Measurements from ENCODE around the gene TRMT2A.

The TRMT2A gene

DNA sequence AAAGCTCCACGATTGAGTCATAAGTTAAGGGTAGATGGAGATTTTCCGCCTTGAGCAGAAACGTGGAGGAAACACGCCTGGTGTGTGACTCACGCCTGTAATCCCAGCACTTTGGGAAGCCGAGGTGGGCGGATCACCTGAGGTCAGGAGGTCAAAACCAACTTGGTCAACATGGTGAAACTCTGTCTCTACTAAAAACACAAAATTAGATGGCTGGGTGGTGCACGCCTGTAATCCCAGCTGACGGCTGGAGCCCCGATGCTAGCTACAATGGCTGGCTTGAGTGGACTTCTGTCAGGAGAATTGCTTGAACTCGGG, 54.3 kb downstream of the TRMT2A start:
- Histone ChIP-seq H3K4me3 (IDR thresholded peaks at IDR 0.05; ENCODE audit: insufficient read depth, low read depth, low read length) (no peak overlapping the region), H3K36me3 (ENCODE audit: insufficient read depth) (no peaks in the 10 kb centered on the region), H3K79me2 (ENCODE audit: insufficient read depth, low read depth) (no peaks in the 10 kb centered on the region), H3K9ac (no peak overlapping the region), H3K4me1 (ENCODE audit: low read depth, poor library complexity, severe bottlenecking) (no peaks in the 10 kb centered on the region), H3K27ac (no peak overlapping the region), H3K27me3 (ENCODE audit: insufficient read depth, low read depth) (no peaks in the 10 kb centered on the region), H2AFZ (ENCODE audit: low read depth) (no peak overlapping the region), H4K20me1 (ENCODE audit: insufficient read depth) (no peaks in the 10 kb centered on the region), H3K4me2 (no peak overlapping the region)
- TF ChIP-seq, protein P1, sequence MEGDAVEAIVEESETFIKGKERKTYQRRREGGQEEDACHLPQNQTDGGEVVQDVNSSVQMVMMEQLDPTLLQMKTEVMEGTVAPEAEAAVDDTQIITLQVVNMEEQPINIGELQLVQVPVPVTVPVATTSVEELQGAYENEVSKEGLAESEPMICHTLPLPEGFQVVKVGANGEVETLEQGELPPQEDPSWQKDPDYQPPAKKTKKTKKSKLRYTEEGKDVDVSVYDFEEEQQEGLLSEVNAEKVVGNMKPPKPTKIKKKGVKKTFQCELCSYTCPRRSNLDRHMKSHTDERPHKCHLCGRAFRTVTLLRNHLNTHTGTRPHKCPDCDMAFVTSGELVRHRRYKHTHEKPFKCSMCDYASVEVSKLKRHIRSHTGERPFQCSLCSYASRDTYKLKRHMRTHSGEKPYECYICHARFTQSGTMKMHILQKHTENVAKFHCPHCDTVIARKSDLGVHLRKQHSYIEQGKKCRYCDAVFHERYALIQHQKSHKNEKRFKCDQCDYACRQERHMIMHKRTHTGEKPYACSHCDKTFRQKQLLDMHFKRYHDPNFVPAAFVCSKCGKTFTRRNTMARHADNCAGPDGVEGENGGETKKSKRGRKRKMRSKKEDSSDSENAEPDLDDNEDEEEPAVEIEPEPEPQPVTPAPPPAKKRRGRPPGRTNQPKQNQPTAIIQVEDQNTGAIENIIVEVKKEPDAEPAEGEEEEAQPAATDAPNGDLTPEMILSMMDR (conservative IDR thresholded peaks at IDR 0.05; ENCODE audit: low read depth, low read length): no peak

GRCh38 chr22:20062043-20062765, 54.8 kb downstream of the TRMT2A start:
- TF ChIP-seq, protein P1 (conservative IDR thresholded peaks at IDR 0.05; ENCODE audit: low read depth, low read length): no peak
- H3K27ac ChIP-seq: no peak overlapping the region
- H3K4me2 ChIP-seq: no peak overlapping the region
- no peak overlapping the region for H2AFZ ChIP-seq (ENCODE audit: low read depth)
- H3K27me3 ChIP-seq (ENCODE audit: insufficient read depth, low read depth): no peaks in the 10 kb centered on the region
- H3K4me3 ChIP-seq (IDR thresholded peaks at IDR 0.05; ENCODE audit: insufficient read depth, low read depth, low read length): no peak overlapping the region
- H4K20me1 ChIP-seq (ENCODE audit: insufficient read depth): no peaks in the 10 kb centered on the region
- no peaks in the 10 kb centered on the region for H3K4me1 ChIP-seq (ENCODE audit: low read depth, poor library complexity, severe bottlenecking)
- H3K9ac ChIP-seq: no peak overlapping the region
- H3K36me3 ChIP-seq (ENCODE audit: insufficient read depth): no peaks in the 10 kb centered on the region
- H3K79me2 ChIP-seq (ENCODE audit: insufficient read depth, low read depth): no peaks in the 10 kb centered on the region

Data from KMS-11 (cell line).